Measurements from ENCODE around the gene CFL1.
A peak's percentile ranks its signal among the peaks of the same experiment; 100 is the strongest.
"Not testable (repeated sequence)": the region's sequence is repeated elsewhere in the genome, so short reads cannot be mapped to it uniquely, and the experiment has no call there.

The CFL1 gene

GRCh38 chr11:65892661-65893317, 34.8 kb upstream of the CFL1 start:
- no peaks in the 10 kb centered on the region for H3K9me2 ChIP-seq (replicated peaks; ENCODE audit: insufficient read depth, low read length)
- H3K4me1 ChIP-seq (ENCODE audit: low read length), result peaks cover 19% of the 10 kb centered on the region
- H2AFZ ChIP-seq (ENCODE audit: low read length), result no peak overlapping the region
- peaks cover 33% of the 10 kb centered on the region for H3F3A ChIP-seq (ENCODE audit: insufficient read depth, low read length)
- H3K9ac ChIP-seq (ENCODE audit: low read length), result no peak overlapping the region
- H3K4me2 ChIP-seq (ENCODE audit: low read depth, low read length), result no peak overlapping the region
- no peak overlapping the region for H3K27ac ChIP-seq (ENCODE audit: low read length)
- no peak overlapping the region for H3K4me3 ChIP-seq (ENCODE audit: low read length)
- H3K36me3 ChIP-seq (replicated peaks; ENCODE audit: insufficient read depth, low read length), result no peaks in the 10 kb centered on the region
- no peaks in the 10 kb centered on the region for H4K20me1 ChIP-seq (ENCODE audit: insufficient read depth, low read length)
- no peaks in the 10 kb centered on the region for H3K9me3 ChIP-seq (replicated peaks; ENCODE audit: insufficient read depth, low read length)
- DNase-seq, result no peak
- peaks cover 18% of the 10 kb centered on the region for H3K79me2 ChIP-seq (ENCODE audit: low read length)
- TF ChIP-seq, protein P1, sequence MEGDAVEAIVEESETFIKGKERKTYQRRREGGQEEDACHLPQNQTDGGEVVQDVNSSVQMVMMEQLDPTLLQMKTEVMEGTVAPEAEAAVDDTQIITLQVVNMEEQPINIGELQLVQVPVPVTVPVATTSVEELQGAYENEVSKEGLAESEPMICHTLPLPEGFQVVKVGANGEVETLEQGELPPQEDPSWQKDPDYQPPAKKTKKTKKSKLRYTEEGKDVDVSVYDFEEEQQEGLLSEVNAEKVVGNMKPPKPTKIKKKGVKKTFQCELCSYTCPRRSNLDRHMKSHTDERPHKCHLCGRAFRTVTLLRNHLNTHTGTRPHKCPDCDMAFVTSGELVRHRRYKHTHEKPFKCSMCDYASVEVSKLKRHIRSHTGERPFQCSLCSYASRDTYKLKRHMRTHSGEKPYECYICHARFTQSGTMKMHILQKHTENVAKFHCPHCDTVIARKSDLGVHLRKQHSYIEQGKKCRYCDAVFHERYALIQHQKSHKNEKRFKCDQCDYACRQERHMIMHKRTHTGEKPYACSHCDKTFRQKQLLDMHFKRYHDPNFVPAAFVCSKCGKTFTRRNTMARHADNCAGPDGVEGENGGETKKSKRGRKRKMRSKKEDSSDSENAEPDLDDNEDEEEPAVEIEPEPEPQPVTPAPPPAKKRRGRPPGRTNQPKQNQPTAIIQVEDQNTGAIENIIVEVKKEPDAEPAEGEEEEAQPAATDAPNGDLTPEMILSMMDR (IDR thresholded peaks at IDR 0.05; ENCODE audit: low read length), result no peak
- TF ChIP-seq EZH2 (optimal IDR thresholded peaks at IDR 0.05; ENCODE audit: low read depth, low read length) (no peak), EZH2phosphoT487 (IDR thresholded peaks at IDR 0.05; ENCODE audit: low read length) (no peak)
- no peaks in the 10 kb centered on the region; the same call in 1 of the 2 replicates for H3K27me3 ChIP-seq (replicated peaks; ENCODE audit: insufficient read depth, low read length)

DNA sequence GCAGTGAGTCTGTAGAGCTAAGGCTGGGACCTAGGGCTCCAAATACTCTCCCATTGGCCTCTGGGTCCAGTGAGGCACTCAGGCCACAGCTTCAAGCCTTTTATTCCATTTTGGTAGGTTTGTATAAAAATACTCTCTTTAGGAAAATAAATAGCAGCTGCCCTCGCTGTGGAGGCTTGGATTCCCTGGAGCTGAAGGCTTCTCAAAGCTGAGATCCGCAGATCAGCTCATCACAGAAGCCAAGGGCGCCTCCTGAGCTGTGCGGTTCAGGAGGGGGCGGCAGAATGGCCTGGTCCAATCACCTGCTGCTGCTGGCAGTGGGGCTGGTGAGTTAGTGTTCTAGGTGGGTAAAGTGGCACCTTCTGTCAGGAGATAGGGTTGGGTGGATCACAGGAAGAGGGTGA, 34.2 kb upstream of the CFL1 start:
- not testable (repeated sequence) for H3K9ac ChIP-seq (ENCODE audit: low read length); H3K9me3 ChIP-seq (replicated peaks; ENCODE audit: insufficient read depth, low read length); H3K27ac ChIP-seq (ENCODE audit: low read length); H2AFZ ChIP-seq (ENCODE audit: low read length); H4K20me1 ChIP-seq (ENCODE audit: insufficient read depth, low read length); H3K9me2 ChIP-seq (replicated peaks; ENCODE audit: insufficient read depth, low read length); H3K27me3 ChIP-seq (replicated peaks; ENCODE audit: insufficient read depth, low read length); DNase-seq; H3K36me3 ChIP-seq (replicated peaks; ENCODE audit: insufficient read depth, low read length)
- Histone ChIP-seq H3K79me2 (ENCODE audit: low read length) (peaks cover 24% of the 10 kb centered on the region), H3K4me3 (ENCODE audit: low read length) (peak overlapping the region; percentile 84), H3K4me1 (ENCODE audit: low read length) (peaks cover 25% of the 10 kb centered on the region), H3K4me2 (ENCODE audit: low read depth, low read length) (peak overlapping the region; percentile 97), H3F3A (ENCODE audit: insufficient read depth, low read length) (peaks cover 35% of the 10 kb centered on the region)

DNA sequence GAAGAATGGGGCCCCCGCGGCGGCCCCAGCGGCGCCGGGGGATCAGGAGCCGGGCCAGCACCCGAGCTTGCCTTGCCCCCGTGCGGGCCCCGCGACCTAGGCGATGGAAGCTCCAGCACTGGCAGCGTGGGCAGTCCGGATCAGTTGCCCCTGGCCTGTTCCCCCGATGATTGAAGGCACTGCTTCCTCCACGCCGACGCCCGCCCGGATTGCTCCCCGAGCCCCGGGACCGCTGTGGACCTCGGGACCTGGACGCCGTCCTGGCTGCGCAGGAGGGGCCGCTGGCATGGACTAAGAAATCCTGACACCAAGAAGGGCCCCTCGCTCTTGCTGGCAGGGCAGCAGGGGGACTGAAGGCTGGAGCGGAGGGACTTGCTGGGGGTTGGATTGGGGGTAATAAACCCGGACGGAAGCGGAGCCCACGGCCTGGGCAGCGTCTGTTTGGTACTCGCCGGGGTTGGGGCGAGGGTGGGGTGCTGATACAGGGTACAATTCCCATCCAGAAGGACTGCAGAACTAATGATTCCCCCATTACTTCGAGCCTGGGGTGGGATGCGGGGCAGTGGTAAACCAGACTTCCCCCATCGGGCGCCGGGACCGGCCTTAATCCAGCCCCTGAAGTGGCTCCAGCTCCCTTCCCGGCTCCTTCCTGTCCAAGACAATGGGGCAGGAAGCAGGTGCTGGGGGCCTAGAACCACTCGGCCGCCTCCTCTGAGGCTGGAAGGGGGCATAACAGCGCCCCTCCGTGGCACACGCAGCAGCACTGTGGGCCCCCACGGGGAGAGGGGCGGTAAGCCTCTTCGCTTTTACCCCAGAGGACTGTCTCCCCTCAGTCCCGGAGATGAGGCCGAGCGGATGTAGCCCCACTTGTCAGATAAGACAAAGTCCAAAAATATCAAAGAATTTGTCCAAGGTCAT, 33.5 kb upstream of the CFL1 start:
- TF ChIP-seq EZH2 (optimal IDR thresholded peaks at IDR 0.05; ENCODE audit: low read depth, low read length) (no peak), EZH2phosphoT487 (IDR thresholded peaks at IDR 0.05; ENCODE audit: low read length) (no peak)
- TF ChIP-seq, protein P1 (IDR thresholded peaks at IDR 0.05; ENCODE audit: low read length), result peak; percentile 32
- Histone ChIP-seq H3K9me3 (replicated peaks; ENCODE audit: insufficient read depth, low read length) (no peaks in the 10 kb centered on the region), H4K20me1 (ENCODE audit: insufficient read depth, low read length) (no peaks in the 10 kb centered on the region), H2AFZ (ENCODE audit: low read length) (no peak overlapping the region; the same call in 1 of the 2 replicates), H3K9me2 (replicated peaks; ENCODE audit: insufficient read depth, low read length) (no peaks in the 10 kb centered on the region), H3K36me3 (replicated peaks; ENCODE audit: insufficient read depth, low read length) (no peaks in the 10 kb centered on the region), H3K27ac (ENCODE audit: low read length) (peak overlapping the region; percentile 81; the same call in 1 of the 2 replicates), H3K4me2 (ENCODE audit: low read depth, low read length) (peak overlapping the region; percentile 97), H3K9ac (ENCODE audit: low read length) (peak overlapping the region; percentile 88), H3F3A (ENCODE audit: insufficient read depth, low read length) (peaks cover 32% of the 10 kb centered on the region), H3K27me3 (replicated peaks; ENCODE audit: insufficient read depth, low read length) (no peaks in the 10 kb centered on the region; the same call in 1 of the 2 replicates), H3K4me1 (ENCODE audit: low read length) (peaks cover 29% of the 10 kb centered on the region), H3K79me2 (ENCODE audit: low read length) (peaks cover 28% of the 10 kb centered on the region), H3K4me3 (ENCODE audit: low read length) (peak overlapping the region; percentile 84)
- no peak for DNase-seq

Measured in MM.1S (cell line).